H1 (cell line): Measurements from ENCODE around the gene HOMER1. TPM values are rescaled to one million over a fixed set of nuclear protein-coding genes. Genes with fewer than 3 reads are reported as not detected.

Experiments used
- CTCF ChIA-PET: fragments of 300-600 bp; sonication (Branson Sonifier 250); formaldehyde crosslinking; loops from one replicate; lab custom pipeline; 2021; ENCODE audit not compliant: partially characterized antibody; lab: Charles Lee
- POLR2A ChIA-PET: fragments of 300-600 bp; sonication (Branson Sonifier 250); formaldehyde crosslinking; loops from one replicate; lab custom pipeline; 2021; ENCODE audit warnings: inconsistent platforms; ENCODE audit not compliant: partially characterized antibody; lab: Charles Lee
- DNase-seq, 2 experiments: peaks; one replicate each; pipeline versions ENCODE4 v3.0.0 to v3.0.0-alpha.2; 2010 to 2022; ENCODE audit warnings: low spot score in 2 of 2, low read depth in 1 of 2, mixed read lengths in 1 of 2
- FAIRE-seq: peaks from 2 replicates; lab custom pipeline; 2011; peaks lifted over from hg19 to GRCh38; lab: Jason Lieb, UNC
- H2AFZ ChIP-seq: 2 replicates; pipeline ENCODE4 v1.8.1; 2012; ENCODE audit warnings: low read length, inconsistent platforms
- H2AK5ac ChIP-seq: 2 replicates; pipeline ENCODE4 v1.6.1; 2013; ENCODE audit warnings: low read depth, low read length
- H2BK120ac ChIP-seq: replicated peaks from 2 replicates; pipeline ENCODE3; 2013; ENCODE audit warnings: low read depth, low read length, inconsistent platforms
- H2BK12ac ChIP-seq: 2 replicates; pipeline ENCODE4 v1.6.1; 2013; ENCODE audit warnings: low read depth, low read length
- H2BK15ac ChIP-seq: 2 replicates; pipeline ENCODE4 v1.6.1; 2013; ENCODE audit warnings: low read length
- H2BK20ac ChIP-seq: 2 replicates; pipeline ENCODE4 v1.6.1; 2013; ENCODE audit warnings: low read length
- H2BK5ac ChIP-seq: 2 replicates; pipeline ENCODE4 v1.6.1; 2013; ENCODE audit warnings: low read depth, low read length
- H3K14ac ChIP-seq: 2 replicates; pipeline ENCODE4 v1.6.1; 2013; ENCODE audit warnings: inconsistent platforms; ENCODE audit not compliant: insufficient read length
- H3K18ac ChIP-seq: 2 replicates; pipeline ENCODE4 v1.6.1; 2013; ENCODE audit warnings: low read length; ENCODE audit errors: extremely low read depth
- H3K23ac ChIP-seq: 2 replicates; pipeline ENCODE4 v1.6.1; 2013; ENCODE audit warnings: inconsistent platforms; ENCODE audit not compliant: insufficient read length
- H3K23me2 ChIP-seq: 2 replicates; pipeline ENCODE4 v1.6.1; 2013; ENCODE audit warnings: low read depth, low read length
- H3K27ac ChIP-seq: 2 replicates; pipeline ENCODE4 v1.6.1; 2011; ENCODE audit warnings: low read depth, low read length, inconsistent platforms
- H3K27me3 ChIP-seq, 4 experiments: replicated peaks in 1 of 4; 1 replicate in 1 of 4; 2 replicates in 3 of 4; pipeline versions ENCODE4 v1.6.1 to v1.8.1; 2011 to 2013; ENCODE audit warnings: low read length in 3 of 4, mild to moderate bottlenecking in 3 of 4, inconsistent platforms in 2 of 4, mixed read lengths in 2 of 4, moderate library complexity in 1 of 4; ENCODE audit not compliant: control insufficient read depth in 3 of 4, insufficient read depth in 3 of 4; ENCODE audit errors: extremely low read depth in 1 of 4
- H3K36me3 ChIP-seq, 4 experiments: 2 replicates each; pipeline versions ENCODE4 v1.6.1 to v1.8.1; 2011 to 2013; ENCODE audit warnings: mild to moderate bottlenecking in 4 of 4, low read length in 3 of 4, moderate library complexity in 2 of 4, control low read depth in 1 of 4, inconsistent platforms in 1 of 4; ENCODE audit not compliant: insufficient read depth in 4 of 4, control insufficient read depth in 2 of 4
- H3K4ac ChIP-seq: replicated peaks from 2 replicates; pipeline ENCODE3; 2013; ENCODE audit warnings: low read length, low read depth, mixed read lengths, inconsistent platforms; ENCODE audit not compliant: insufficient read length
- H3K4me1 ChIP-seq, 4 experiments: replicated peaks in 1 of 4; 1 replicate in 1 of 4; 2 replicates in 3 of 4; pipeline versions ENCODE4 v1.6.1 to v1.8.1; 2011 to 2013; ENCODE audit warnings: low read length in 3 of 4, inconsistent platforms in 2 of 4, mixed read lengths in 1 of 4; ENCODE audit not compliant: insufficient read depth in 4 of 4, control insufficient read depth in 3 of 4
- H3K4me2 ChIP-seq, 2 experiments: 2 replicates each; pipeline versions ENCODE4 v1.6.1 to v1.8.1; 2011 to 2013; ENCODE audit warnings: low read depth in 2 of 2, low read length in 2 of 2, control low read depth in 1 of 2, inconsistent platforms in 1 of 2, mild to moderate bottlenecking in 1 of 2; ENCODE audit not compliant: insufficient read depth in 1 of 2
- H3K4me3 ChIP-seq, 4 experiments: fragments of 200-600, 300-600 bp in 1 of 4; sonication (generic), shearing (Covaris generic), sonication (Bioruptor Twin) in 1 of 4; 2 replicates each; pipeline versions ENCODE4 v1.5.1 to v1.8.1; 2011 to 2016; ENCODE audit warnings: low read length in 4 of 4, low read depth in 3 of 4, control low read depth in 2 of 4, inconsistent platforms in 2 of 4, mild to moderate bottlenecking in 2 of 4, mixed read lengths in 1 of 4, moderate library complexity in 1 of 4; ENCODE audit not compliant: insufficient read depth in 2 of 4; ENCODE audit errors: extremely low read depth in 1 of 4
- H3K56ac ChIP-seq: replicated peaks from 2 replicates; pipeline ENCODE3; 2013; ENCODE audit warnings: low read depth, mild to moderate bottlenecking, mixed read lengths, low read length, inconsistent platforms; ENCODE audit not compliant: insufficient read length
- H3K79me1 ChIP-seq: 2 replicates; pipeline ENCODE4 v1.6.1; 2013; ENCODE audit warnings: low read depth, low read length, control low read depth
- H3K79me2 ChIP-seq, 2 experiments: 2 replicates each; pipeline versions ENCODE4 v1.6.1 to v1.8.1; 2012 to 2013; ENCODE audit warnings: low read length in 2 of 2, mild to moderate bottlenecking in 2 of 2, inconsistent platforms in 1 of 2; ENCODE audit not compliant: insufficient read depth in 2 of 2, control insufficient read depth in 1 of 2
- H3K9ac ChIP-seq, 4 experiments: replicated peaks in 1 of 4; 1 replicate in 1 of 4; 2 replicates in 3 of 4; pipeline versions ENCODE4 v1.6.1 to v1.8.1; 2011 to 2013; ENCODE audit warnings: low read depth in 3 of 4, low read length in 3 of 4, control low read depth in 2 of 4, mild to moderate bottlenecking in 2 of 4, moderate library complexity in 2 of 4, inconsistent platforms in 1 of 4; ENCODE audit errors: extremely low read depth in 1 of 4
- H3K9me3 ChIP-seq, 2 experiments: 2 replicates each; pipeline versions ENCODE4 v1.6.1 to v1.8.1; 2012 to 2013; ENCODE audit warnings: mild to moderate bottlenecking in 2 of 2, moderate library complexity in 2 of 2, control low read depth in 1 of 2, inconsistent platforms in 1 of 2, low read depth in 1 of 2, low read length in 1 of 2, mixed read lengths in 1 of 2; ENCODE audit not compliant: insufficient read depth in 2 of 2
- H4K20me1 ChIP-seq, 2 experiments: replicated peaks in 1 of 2; 2 replicates each; pipeline versions ENCODE3 to v1.8.1; 2011 to 2013; ENCODE audit warnings: inconsistent platforms in 2 of 2, low read length in 2 of 2, mild to moderate bottlenecking in 1 of 2; ENCODE audit not compliant: insufficient read depth in 2 of 2, control insufficient read depth in 1 of 2
- H4K5ac ChIP-seq: 2 replicates; pipeline ENCODE4 v1.6.1; 2013; ENCODE audit warnings: low read length, low read depth, mixed read lengths, inconsistent platforms; ENCODE audit not compliant: insufficient read length
- H4K8ac ChIP-seq: 2 replicates; pipeline ENCODE4 v1.8.0; 2013; ENCODE audit warnings: mild to moderate bottlenecking, moderate library complexity, low read length, inconsistent platforms; ENCODE audit not compliant: insufficient read depth; ENCODE audit errors: extremely low read depth
- H4K91ac ChIP-seq: replicated peaks from 2 replicates; pipeline ENCODE3; 2013; ENCODE audit warnings: low read length, mixed read lengths, inconsistent platforms; ENCODE audit not compliant: insufficient read length
- TAF1 ChIP-seq: IDR thresholded peaks from 2 replicates; pipeline ENCODE4 v1.6.1; 2011; ENCODE audit warnings: mild to moderate bottlenecking, low read depth, low read length
- WGBS, 2 experiments: shearing (Covaris generic) in 1 of 2; methylation state at CpG; one replicate each; pipeline versions ENCODE4 v1.1.6 to v1.1.7; 2013 to 2015; ENCODE audit warnings: low lambda C conversion rate in 2 of 2, mixed read lengths in 2 of 2, inconsistent platforms in 1 of 2, low coverage in 1 of 2, missing lambda C conversion rate in 1 of 2; ENCODE audit not compliant: insufficient replicate concordance in 2 of 2, insufficient coverage in 1 of 2, insufficient read length in 1 of 2; ENCODE audit errors: extremely low coverage in 1 of 2, missing lambda C conversion rate in 1 of 2; 5-methylcytosine and 5-hydroxymethylcytosine counted together
- polyA plus RNA-seq, 7 experiments: library from polyadenylated mRNA; depleted of rRNA in 3 of 7; stranded (reverse) in 5 of 7; unstranded in 2 of 7; fragments of >200 nt in 5 of 7; fragments of 200-250 nt in 2 of 7; gene quantifications; 1 replicate in 5 of 7; 2 replicates in 1 of 7; 4 replicates in 1 of 7; pipeline versions ENCODE4 v1.2.1 to v1.2.3, GENCODE V29; 2011 to 2013; ENCODE audit warnings: missing spikeins in 2 of 7, mixed read lengths in 2 of 7
- total RNA-seq: library from RNA; stranded (reverse); fragmentation: NEBNext Ultra II Directional; extraction: Animal tissue kit (Norgen Biotek cat#: 25700); gene quantifications from 2 replicates; pipeline ENCODE4 v1.2.1, GENCODE V29; 2021

HOMER1 gene
- total and polyA plus RNA-seq, 2 of the 8 experiments (the other 6 are each of a cell fraction or from before 2014, with no cell fraction given) = 6.4 to 57.9 TPM

DNA sequence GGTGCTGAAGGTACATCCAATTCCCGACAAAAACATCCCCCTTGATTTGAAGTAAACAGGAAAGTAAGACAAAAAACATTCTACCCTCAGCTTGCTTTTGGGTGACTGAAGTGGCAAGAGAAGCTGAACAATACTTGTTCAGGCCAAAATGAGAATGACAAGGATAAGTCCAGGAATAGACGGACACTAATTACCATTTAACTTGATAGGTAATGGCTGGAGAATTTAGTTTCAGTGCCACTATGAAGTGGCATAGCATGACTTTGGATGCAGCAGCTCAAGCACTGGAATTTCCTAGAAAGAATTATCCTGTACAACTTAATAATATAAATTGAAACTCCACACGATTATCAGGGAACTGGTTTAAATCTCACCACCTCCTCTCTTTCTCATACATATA, 49.7 kb downstream of the HOMER1 start:
- no peak overlapping the region for H2AFZ ChIP-seq
- H3K14ac ChIP-seq = no peak overlapping the region
- peaks cover 2 to 87% of the 10 kb centered on the region in 2 experiments for H3K79me2 ChIP-seq
- no peak overlapping the region for H3K56ac ChIP-seq
- no peak overlapping the region for H3K9ac ChIP-seq
- H2BK20ac ChIP-seq = no peak overlapping the region
- CTCF ChIA-PET = interaction anchor here (0.5 to 4.1 kb wide), 35 partner anchors 8 to 528 kb away, joined by 3 to 18 read pairs (median 4); partner anchors contain the start of gene JMY
- H4K91ac ChIP-seq = no peak overlapping the region
- H3K27me3 ChIP-seq = no peaks in the 10 kb centered on the region
- no peak overlapping the region for H3K23ac ChIP-seq
- H3K4me1 ChIP-seq = peaks cover 0 to 7% (median 2%) of the 10 kb centered on the region in 4 experiments; a peak in 4 of 7 replicates
- POLR2A ChIA-PET = interaction anchor here (0.9 kb wide), 1 partner anchor 10 kb away, joined by 3 read pairs; no protein-coding TSS in a partner anchor
- peaks cover 2% of the 10 kb centered on the region; the same call in 1 of the 2 replicates for H3K79me1 ChIP-seq
- H4K5ac ChIP-seq = no peak overlapping the region
- H3K9me3 ChIP-seq = no peaks in the 10 kb centered on the region
- H2BK5ac ChIP-seq = no peak overlapping the region
- no peaks in the 10 kb centered on the region; the same call in 1 of the 2 replicates for H3K23me2 ChIP-seq
- no peak overlapping the region for H2AK5ac ChIP-seq
- H4K20me1 ChIP-seq = no peaks in the 10 kb centered on the region
- no peak for DNase-seq
- H3K4me3 ChIP-seq = no peak overlapping the region
- no peak overlapping the region for H3K4ac ChIP-seq
- H3K18ac ChIP-seq = no peak overlapping the region
- no peak overlapping the region for H4K8ac ChIP-seq
- no peak overlapping the region for H2BK12ac ChIP-seq
- 80% methylated on average over 3 of the region's 3 CpGs; no CpG with 5 or more reads in 1 of the 2 experiments for WGBS, 2 experiments
- TF ChIP-seq TAF1 = no peak
- H2BK120ac ChIP-seq = no peak overlapping the region
- no peak overlapping the region for H3K27ac ChIP-seq
- no peak overlapping the region for H3K4me2 ChIP-seq
- H3K36me3 ChIP-seq = no peaks in the 10 kb centered on the region
- peak; percentile 65 for FAIRE-seq
- no peak overlapping the region for H2BK15ac ChIP-seq
